Aorta (tissue), 5 donors: ENCODE results near the gene S100PBP. TPM values are rescaled to one million over a fixed set of nuclear protein-coding genes. Genes with fewer than 3 reads are reported as not detected.
"Not testable (repeated sequence)": the region's sequence is repeated elsewhere in the genome, so short reads cannot be mapped to it uniquely, and the experiment has no call there.

ENCODE experiments used
- ATAC-seq: fragments of 200-7000 bp; cut with Tn5 transposase; one replicate; pipeline ENCODE4 v1.9.1; 2022; ENCODE audit warnings: moderate library complexity; ENCODE audit not compliant: low FRiP score
- DNase-seq, 2 donors: peaks; one replicate each; pipeline ENCODE4 v3.0.0-alpha.2; 2020
- H3K27ac ChIP-seq, 2 donors: one replicate each; pipeline ENCODE4 v1.5.1; 2013; ENCODE audit warnings: low read length in 2 of 2, mild to moderate bottlenecking in 2 of 2, moderate library complexity in 2 of 2, control low read depth in 1 of 2, inconsistent platforms in 1 of 2, low read depth in 1 of 2
- H3K27me3 ChIP-seq, 2 donors: one replicate each; pipeline ENCODE4 v1.6.1; 2013; ENCODE audit warnings: control low read depth in 1 of 2, low read length in 1 of 2, mild to moderate bottlenecking in 1 of 2, moderate library complexity in 1 of 2; ENCODE audit not compliant: insufficient read depth in 2 of 2, control insufficient read depth in 1 of 2
- H3K36me3 ChIP-seq, 2 donors: one replicate each; pipeline ENCODE4 v1.6.1; 2013; ENCODE audit warnings: control low read depth in 1 of 2, low read length in 1 of 2, mild to moderate bottlenecking in 1 of 2; ENCODE audit not compliant: insufficient read depth in 2 of 2, control insufficient read depth in 1 of 2
- H3K4me1 ChIP-seq, 2 donors: one replicate each; pipeline ENCODE4 v1.6.1; 2013; ENCODE audit warnings: low read length in 2 of 2, control low read depth in 1 of 2, mild to moderate bottlenecking in 1 of 2, moderate library complexity in 1 of 2; ENCODE audit not compliant: insufficient read depth in 2 of 2, control insufficient read depth in 1 of 2
- H3K4me3 ChIP-seq, 2 donors: one replicate each; pipeline ENCODE4 v1.5.1; 2013; ENCODE audit warnings: low read length in 2 of 2, control low read depth in 1 of 2, mild to moderate bottlenecking in 1 of 2
- H3K9me3 ChIP-seq: one replicate; pipeline ENCODE4 v1.6.1; 2013; ENCODE audit warnings: mild to moderate bottlenecking, low read length; ENCODE audit not compliant: control insufficient read depth
- WGBS, 2 donors: extraction: QIAGEN DNeasy Blood & Tissue Kit; methylation state at CpG; one replicate each; pipeline ENCODE4 v1.1.7; 2013; 5-methylcytosine and 5-hydroxymethylcytosine counted together
- intact Hi-C, 2 donors: fragments of 100-400 bp; cut with DNase I; formaldehyde crosslinking; loops; one replicate each; pipeline versions ENCODE4 v1.14.2 to v1.15.0; 2022
- polyA plus RNA-seq, 2 donors: library from polyadenylated mRNA; stranded (reverse); fragments of 200-250 nt; gene quantifications; one replicate each; pipeline ENCODE4 v1.2.3, GENCODE V29; 2013
- total RNA-seq, 2 donors: library from RNA; stranded (reverse); fragmentation: NEBNext Ultra II Directional; extraction: Animal tissue kit (Norgen Biotek cat#: 25700); gene quantifications; one replicate each; pipeline ENCODE4 v1.2.1, GENCODE V29; 2021
- donor health status: healthy with polysubstance abuse.
- donor health status: Bipolar disorder and iron deficiency.
- donor health status: DM: no; HTN: no; CAD: no.
- donor health status: DM: no; HTN: no; CAD: no.
- donor health status: DM: yes; HTN: yes; CAD: no.

The S100PBP gene
- total and polyA plus RNA-seq, 4 donors = 2.8 to 60.7 (median 24.8) TPM

DNA sequence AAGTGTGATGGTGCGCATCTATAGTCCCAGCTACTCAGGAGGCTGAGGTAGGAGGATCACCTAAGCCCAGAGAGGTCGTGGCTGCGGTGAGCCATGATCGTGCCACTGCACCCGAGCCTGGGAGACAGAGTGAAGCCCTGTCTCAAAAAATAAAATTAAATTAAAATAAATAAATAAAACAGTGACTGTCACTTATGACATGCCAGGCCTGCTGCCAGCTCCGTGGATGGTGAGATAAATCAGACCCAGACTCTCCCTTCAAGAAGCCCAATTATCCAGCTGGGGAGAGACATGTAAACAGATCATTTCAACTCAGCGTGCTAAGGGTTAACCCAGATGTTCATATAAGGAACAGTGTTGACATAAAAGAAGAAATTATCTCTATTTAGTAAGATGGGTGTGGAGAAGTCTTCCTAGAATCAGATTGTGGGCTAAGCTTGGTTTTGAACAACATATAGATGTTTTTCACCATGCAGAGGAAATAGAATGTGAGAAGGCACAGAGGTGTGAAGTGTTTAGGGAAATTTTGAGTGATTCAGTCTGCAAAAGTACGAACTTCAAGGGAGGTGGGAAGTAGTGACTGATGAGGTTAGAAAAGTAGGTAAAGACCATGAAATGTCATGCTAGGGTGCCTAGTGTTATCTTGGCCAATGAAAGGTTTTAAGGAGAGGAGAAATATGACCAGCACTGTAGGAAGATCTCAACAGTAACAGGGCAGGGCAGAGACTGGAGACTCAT, 18.6 kb upstream of the S100PBP start:
- Histone ChIP-seq H3K27me3 (no peaks in the 10 kb centered on the region), H3K4me1 (no peaks in the 10 kb centered on the region), H3K4me3 (no peak overlapping the region), H3K27ac (no peak overlapping the region), H3K36me3 (peaks cover 3 to 7% of the 10 kb centered on the region in 2 donors), H3K9me3 (no peaks in the 10 kb centered on the region)
- intact Hi-C loops = no loop called here
- ATAC-seq = no peak
- no peak for DNase-seq
- WGBS, 2 donors = 79 to 80% methylated on average over 8 of the region's 8 CpGs

DNA sequence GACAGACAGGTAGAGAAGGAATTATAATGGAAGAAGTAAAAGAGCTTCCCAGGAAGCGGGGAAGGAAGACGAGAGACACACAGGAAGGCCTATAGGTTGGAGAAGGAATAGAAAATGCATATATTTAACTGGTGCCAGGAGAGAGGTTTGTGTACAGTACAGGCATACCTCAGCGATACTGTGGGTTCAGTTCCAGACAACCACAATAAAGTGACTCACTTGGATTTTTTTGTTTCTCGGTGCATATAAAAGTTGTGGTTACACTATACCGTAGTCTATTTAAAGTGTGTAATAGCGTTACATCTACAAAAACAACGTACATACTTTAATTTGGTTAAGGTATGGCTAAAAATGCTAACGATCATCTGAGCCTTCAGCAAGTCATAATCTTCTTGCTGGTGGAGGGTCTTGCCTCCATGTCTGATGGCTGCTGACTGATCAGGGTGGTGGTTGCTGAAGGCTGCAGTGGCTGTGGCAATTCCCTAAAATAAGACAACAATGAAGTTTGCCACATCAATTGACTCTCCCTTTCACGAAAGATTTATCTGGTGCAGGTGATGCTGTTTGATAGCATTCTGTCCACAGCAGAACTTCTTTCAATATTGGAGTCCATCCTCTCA, 16.2 kb upstream of the S100PBP start:
- Histone ChIP-seq H3K4me3 (no peak overlapping the region), H3K27me3 (no peaks in the 10 kb centered on the region), H3K27ac (no peak overlapping the region), H3K9me3 (no peaks in the 10 kb centered on the region), H3K4me1 (no peaks in the 10 kb centered on the region), H3K36me3 (peaks cover 3 to 7% of the 10 kb centered on the region in 2 donors)
- no peak for DNase-seq
- intact Hi-C loops = no loop called here
- 92 to 94% methylated on average over 9 of the region's 9 CpGs for WGBS, 2 donors
- no peak for ATAC-seq

DNA sequence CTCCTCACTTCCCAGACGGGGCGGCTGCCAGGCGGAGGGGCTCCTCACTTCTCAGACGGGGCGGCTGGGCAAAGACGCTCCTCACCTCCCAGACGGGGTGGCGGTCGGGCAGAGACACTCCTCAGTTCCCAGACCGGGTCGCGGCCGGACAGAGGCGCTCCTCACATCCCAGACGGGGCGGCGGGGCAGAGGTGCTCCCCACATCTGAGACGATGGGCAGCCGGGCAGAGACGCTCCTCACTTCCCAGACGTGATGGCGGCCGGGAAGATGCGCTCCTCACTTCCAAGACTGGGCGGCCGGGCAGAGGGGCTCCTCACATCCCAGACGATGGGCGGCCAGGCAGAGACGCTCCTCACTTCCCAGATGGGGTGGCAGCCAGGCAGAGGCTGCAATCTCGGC, 13.0 kb upstream of the S100PBP start:
- intact Hi-C loops, H3K4me3 ChIP-seq, H3K36me3 ChIP-seq, H3K9me3 ChIP-seq, H3K27me3 ChIP-seq, DNase-seq, H3K4me1 ChIP-seq, H3K27ac ChIP-seq, ATAC-seq: not testable (repeated sequence)
- 95 to 96% methylated on average over 22 to 29 of the region's 30 CpGs for WGBS, 2 donors

DNA sequence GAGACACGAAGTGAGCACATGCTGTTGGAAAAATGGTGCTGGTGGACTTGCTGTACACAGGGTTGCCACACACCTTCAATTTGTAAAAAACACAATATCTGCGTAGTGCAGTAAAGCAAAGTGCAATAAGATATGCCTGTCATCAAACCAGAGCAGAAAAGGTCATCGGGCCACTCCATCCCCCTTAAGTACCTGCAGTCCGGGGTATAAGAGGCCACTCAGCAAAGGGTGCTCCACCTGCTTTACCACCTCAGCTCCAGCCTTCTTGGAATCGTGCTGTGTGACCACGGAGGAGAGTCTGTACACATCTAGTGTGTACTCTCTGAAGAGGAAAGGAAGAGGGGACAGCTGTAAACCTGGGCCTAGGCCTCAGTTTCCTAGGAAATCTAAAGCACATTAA, 11.2 kb upstream of the S100PBP start:
- H3K9me3 ChIP-seq = no peaks in the 10 kb centered on the region
- no peak overlapping the region for H3K4me3 ChIP-seq
- no peak overlapping the region for H3K27ac ChIP-seq
- ATAC-seq = no peak
- H3K4me1 ChIP-seq = no peaks in the 10 kb centered on the region
- no peaks in the 10 kb centered on the region for H3K27me3 ChIP-seq
- WGBS, 2 donors = 88 to 90% methylated on average over 6 of the region's 6 CpGs
- DNase-seq = no peak
- intact Hi-C loops = no loop called here
- peaks cover 4 to 7% of the 10 kb centered on the region in 2 donors for H3K36me3 ChIP-seq

DNA sequence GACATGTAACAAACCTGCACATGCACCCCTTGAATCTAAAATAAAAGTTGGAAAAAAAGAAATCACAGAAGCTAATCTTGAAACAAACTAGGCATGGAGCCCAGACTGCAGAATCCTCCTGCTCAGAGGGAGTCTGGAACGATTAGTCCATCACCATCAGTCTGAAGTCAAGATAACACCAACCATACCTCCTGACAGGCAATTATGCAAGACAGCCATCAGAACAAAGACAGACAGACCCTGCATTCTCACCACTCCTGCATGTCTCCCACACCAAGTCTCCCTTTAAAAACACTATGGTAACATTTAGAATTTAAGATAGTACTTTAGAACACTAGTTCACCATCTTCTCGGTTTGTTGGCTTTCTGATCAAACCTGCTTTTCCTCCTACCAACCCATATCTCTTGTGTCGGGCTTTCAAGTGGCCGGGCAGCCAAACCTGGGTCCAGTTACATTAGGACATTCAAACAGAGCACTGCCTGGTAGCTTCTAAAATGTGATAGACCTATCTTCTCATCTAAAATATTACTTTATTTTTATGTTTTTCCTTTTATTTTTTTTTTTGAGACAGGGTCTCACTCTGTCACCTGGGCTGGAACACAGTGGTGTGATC, 10.4 kb upstream of the S100PBP start:
- Histone ChIP-seq H3K4me3 (no peak overlapping the region), H3K9me3 (no peaks in the 10 kb centered on the region), H3K27ac (no peak overlapping the region), H3K27me3 (no peaks in the 10 kb centered on the region), H3K36me3 (peaks cover 2 to 7% of the 10 kb centered on the region in 2 donors), H3K4me1 (no peaks in the 10 kb centered on the region)
- WGBS, 2 donors = 59% methylated on average over 4 of the region's 4 CpGs
- DNase-seq (no peak), ATAC-seq (no peak)
- intact Hi-C loops = no loop called here

DNA sequence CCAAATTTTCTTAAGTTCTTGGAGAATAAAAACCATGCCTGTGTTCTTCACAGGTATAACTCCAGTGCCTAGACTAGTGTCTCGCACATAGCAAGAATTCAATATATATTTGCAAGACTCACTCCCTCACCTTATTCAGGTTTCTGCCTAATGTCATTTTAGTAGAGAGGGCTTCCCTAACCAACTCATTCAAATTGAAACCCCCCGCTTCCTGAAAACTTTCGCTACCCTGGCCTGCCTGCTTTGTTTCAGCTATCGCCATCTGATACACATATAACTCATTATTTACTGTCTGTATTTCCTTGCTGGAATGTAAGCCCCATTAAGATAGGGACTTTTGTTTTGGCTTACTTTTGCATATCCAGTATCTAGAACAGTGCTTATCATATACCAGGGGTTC, 8.9 kb upstream of the S100PBP start:
- H3K36me3 ChIP-seq = peaks cover 2 to 7% of the 10 kb centered on the region in 2 donors
- ATAC-seq = no peak

DNA sequence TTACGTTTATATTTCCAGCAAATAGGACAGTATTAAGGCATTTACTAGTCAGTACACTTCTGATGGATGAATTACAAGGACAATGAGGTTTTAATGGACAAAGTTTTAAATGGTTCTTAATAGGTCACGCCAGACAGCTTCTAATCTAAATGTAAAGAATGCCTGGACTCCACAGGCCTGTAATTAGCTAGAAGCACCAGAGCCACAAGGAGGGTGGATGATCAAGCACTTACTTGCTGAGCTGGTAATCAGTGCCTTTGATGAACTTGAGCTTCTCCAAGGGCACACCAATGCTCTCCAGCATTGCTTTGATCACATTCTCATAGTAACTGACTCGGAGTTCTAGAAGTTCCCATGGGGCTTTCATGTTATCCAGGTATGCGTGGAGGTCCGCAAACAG, 7.1 kb upstream of the S100PBP start:
- Histone ChIP-seq H3K9me3 (no peaks in the 10 kb centered on the region), H3K4me1 (peaks cover 0 to 4% of the 10 kb centered on the region in 2 donors), H3K27me3 (no peaks in the 10 kb centered on the region), H3K4me3 (no peak overlapping the region), H3K27ac (no peak overlapping the region), H3K36me3 (peaks cover 2 to 7% of the 10 kb centered on the region in 2 donors)
- WGBS, 2 donors = 69 to 71% methylated on average over 5 of the region's 5 CpGs
- intact Hi-C loops = no loop called here
- DNase-seq (no peak), ATAC-seq (no peak)

More for the DNA sequence above, 8.9 kb upstream of the S100PBP start:
- intact Hi-C loops = no loop called here
- Histone ChIP-seq H3K4me3 (no peak overlapping the region), H3K27me3 (no peaks in the 10 kb centered on the region), H3K9me3 (no peaks in the 10 kb centered on the region), H3K4me1 (peaks cover 0 to 3% of the 10 kb centered on the region in 2 donors), H3K27ac (no peak overlapping the region)
- DNase-seq = no peak
- WGBS, 2 donors = 96% methylated on average over 4 of the region's 4 CpGs

DNA sequence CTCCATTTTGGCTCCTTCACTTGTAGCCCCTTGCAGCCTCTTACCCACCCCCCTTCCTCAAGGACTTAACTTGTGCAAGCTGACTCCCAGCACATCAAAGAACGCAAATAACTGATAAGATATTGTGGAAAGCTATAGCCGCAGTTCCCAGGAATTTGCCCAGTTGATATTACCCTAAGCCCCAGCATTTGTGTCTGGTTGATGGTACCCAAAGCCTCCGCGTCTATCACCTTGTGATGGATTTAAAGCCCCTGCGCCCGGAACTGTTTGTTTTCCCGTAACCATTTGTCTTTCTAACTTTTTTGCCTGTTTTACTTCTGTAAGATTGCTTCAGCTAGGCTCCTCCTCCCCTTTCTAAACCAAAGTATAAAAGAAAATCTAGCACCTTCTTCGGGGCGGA, 6.2 kb upstream of the S100PBP start:
- Histone ChIP-seq H3K36me3 (peaks cover 2 to 7% of the 10 kb centered on the region in 2 donors), H3K27ac (no peak overlapping the region), H3K9me3 (no peaks in the 10 kb centered on the region), H3K27me3 (no peaks in the 10 kb centered on the region), H3K4me3 (no peak overlapping the region), H3K4me1 (peaks cover 0 to 4% of the 10 kb centered on the region in 2 donors)
- intact Hi-C loops = no loop called here
- ATAC-seq = no peak
- no peak for DNase-seq
- 61 to 68% methylated on average over 9 of the region's 9 CpGs for WGBS, 2 donors

DNA sequence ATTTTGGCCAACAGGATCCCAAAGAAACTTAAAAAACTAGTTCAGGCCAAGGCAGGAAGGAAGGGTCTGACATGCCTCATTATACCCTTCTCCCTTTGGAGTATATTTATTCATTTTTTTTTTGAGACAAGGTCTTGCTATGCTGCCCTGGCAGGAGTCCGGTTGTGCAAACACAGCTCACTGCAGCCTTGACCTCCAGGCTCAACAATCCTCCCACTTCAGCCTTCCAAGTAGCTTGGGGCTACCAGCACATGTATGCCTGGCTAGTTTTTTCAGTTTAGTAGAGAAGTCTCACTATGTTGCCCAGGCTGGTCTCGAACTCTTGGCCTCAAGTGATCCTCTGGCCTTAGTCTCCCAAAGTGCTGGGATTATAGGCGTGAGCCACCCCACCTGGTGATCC, 5.5 kb upstream of the S100PBP start:
- no peak overlapping the region for H3K4me3 ChIP-seq
- H3K9me3 ChIP-seq = no peaks in the 10 kb centered on the region
- peaks cover 0 to 4% of the 10 kb centered on the region in 2 donors for H3K4me1 ChIP-seq
- WGBS, 2 donors = 78 to 89% methylated on average over 3 of the region's 3 CpGs
- no peaks in the 10 kb centered on the region for H3K27me3 ChIP-seq
- no peak overlapping the region for H3K27ac ChIP-seq
- intact Hi-C loops = no loop called here
- DNase-seq (no peak), ATAC-seq (no peak)
- H3K36me3 ChIP-seq = peaks cover 2 to 7% of the 10 kb centered on the region in 2 donors
